Heart right ventricle (tissue), 16 donors: ENCODE measurements around the gene XIRP1. TPM values are rescaled to one million over a fixed set of nuclear protein-coding genes. Genes with fewer than 3 reads are reported as not detected.
A peak's percentile ranks its signal among the peaks of the same experiment; 100 is the strongest.

ENCODE experiments used
- ATAC-seq, 8 donors: fragments of 200-7000 bp; cut with Tn5 transposase; one replicate each; pipeline ENCODE4 v1.9.1; 2020; ENCODE audit warnings: mild to moderate bottlenecking in 8 of 8, moderate library complexity in 8 of 8, moderate number of reproducible peaks in 1 of 8
- DNase-seq, 2 donors: peaks; one replicate each; pipeline ENCODE4 v3.0.0-alpha.2; 2020
- H3K27ac ChIP-seq, 10 donors: fragments of 200-600 bp; sonication (generic) in 2 of 10; one replicate each; pipeline versions ENCODE4 v1.5.0 to v1.8.0; 2020 to 2022; ENCODE audit warnings: mild to moderate bottlenecking in 3 of 10
- H3K27me3 ChIP-seq, 7 donors: fragments of 200-600 bp; one replicate each; pipeline ENCODE4 v1.8.0; 2021 to 2022; ENCODE audit warnings: mild to moderate bottlenecking in 2 of 7
- H3K36me3 ChIP-seq, 9 donors: fragments of 200-600 bp; sonication (generic) in 1 of 9; one replicate each; pipeline versions ENCODE4 v1.5.0 to v1.8.0; 2020 to 2022; ENCODE audit warnings: mild to moderate bottlenecking in 2 of 9
- H3K4me1 ChIP-seq, 9 donors: fragments of 200-600 bp; sonication (generic) in 1 of 9; one replicate each; pipeline versions ENCODE4 v1.5.0 to v1.8.0; 2020 to 2022; ENCODE audit warnings: mild to moderate bottlenecking in 4 of 9
- H3K4me3 ChIP-seq, 10 donors: fragments of 200-600 bp; sonication (generic) in 2 of 10; one replicate each; pipeline versions ENCODE4 v1.5.0 to v1.8.0; 2020 to 2022; ENCODE audit warnings: mild to moderate bottlenecking in 7 of 10, moderate library complexity in 2 of 10
- H3K9me3 ChIP-seq, 11 donors: fragments of 200-600 bp in 10 of 11; sonication (generic) in 2 of 11; one replicate each; pipeline versions ENCODE4 v1.5.0 to v1.8.0; 2013 to 2022; ENCODE audit warnings: mild to moderate bottlenecking in 2 of 11, control low read depth in 1 of 11, moderate library complexity in 1 of 11
- WGBS, 2 donors: extraction: QIAGEN DNeasy Blood & Tissue Kit; methylation state at CpG; one replicate each; pipeline ENCODE4 v1.1.7; 2013; ENCODE audit warnings: inconsistent platforms in 1 of 2; 5-methylcytosine and 5-hydroxymethylcytosine counted together
- intact Hi-C, 10 donors: fragments of 100-400 bp; cut with DNase I; formaldehyde crosslinking; loops; one replicate each; pipeline versions ENCODE4 v1.11.1 to v1.14.2; 2022
- polyA plus RNA-seq, 2 donors: library from polyadenylated mRNA; stranded (reverse); fragments of 200-250 nt; gene quantifications; one replicate each; pipeline ENCODE4 v1.2.3, GENCODE V29; 2013
- total RNA-seq, 10 donors: library from RNA; stranded (reverse); fragmentation: NEBNext Ultra II Directional in 3 of 10; extraction: Animal tissue kit (Norgen Biotek cat#: 25700) in 3 of 10; gene quantifications; one replicate each; pipeline versions ENCODE4 v1.2.1 to v1.2.4, GENCODE V29; 2021 to 2023
- TF ChIP-seq, protein P1 (sequence below), 9 donors: fragments of 200-600 bp; sonication (generic) in 2 of 9; IDR thresholded peaks; one replicate each; pipeline versions ENCODE4 v1.5.0 to v1.8.0; 2021 to 2022; ENCODE audit warnings: antibody characterized with exemption in 9 of 9, mild to moderate bottlenecking in 5 of 9, moderate library complexity in 1 of 9
- donor health status: Arrhythmogenic right ventricular cardiomyopathy.
- donor health status: ischemic (EF 13 %, LVEDD 7.1; RV severe dilation, severe dysfunction).
- donor health status: healthy with polysubstance abuse.
- donor health status: DM: no; HTN: yes; CAD: no.
- donor health status: DM: no; HTN: no; CAD: no.
- donor health status: ischemic (EF 25% LVEDD 6.9; RV normal size, moderate dysfunction).
- donor health status: ischemic (EF 25% LVEDD 5.7; RV mildly dilated, moderate dysfunction).
- donor health status: healthy.
- donor health status: DM: yes; HTN: yes; CAD: no.
- donor health status: Ischemic cardiomyopathy.
- donor health status: ischemic (EF 35%, LVEDD 5.7; RV mildly dilated, moderate dysfunction).
- donor health status: nonischemic (EF 11% LVEDD 7.7; RV severe dilation, severe dysfunction).
- donor health status: DM: yes; HTN: yes; CAD: no.
- donor health status: PGD.
- donor health status: ischemic (EF 29% LVEDD 5.4; RV normal size, mild dysfunction).
- donor health status: nonischemic (EF 23%, LVEDD 6.1; RV moderate dilation, normal function).

Gene XIRP1
- total and polyA plus RNA-seq, 12 donors: 277 to 1,691 (median 575) TPM

DNA sequence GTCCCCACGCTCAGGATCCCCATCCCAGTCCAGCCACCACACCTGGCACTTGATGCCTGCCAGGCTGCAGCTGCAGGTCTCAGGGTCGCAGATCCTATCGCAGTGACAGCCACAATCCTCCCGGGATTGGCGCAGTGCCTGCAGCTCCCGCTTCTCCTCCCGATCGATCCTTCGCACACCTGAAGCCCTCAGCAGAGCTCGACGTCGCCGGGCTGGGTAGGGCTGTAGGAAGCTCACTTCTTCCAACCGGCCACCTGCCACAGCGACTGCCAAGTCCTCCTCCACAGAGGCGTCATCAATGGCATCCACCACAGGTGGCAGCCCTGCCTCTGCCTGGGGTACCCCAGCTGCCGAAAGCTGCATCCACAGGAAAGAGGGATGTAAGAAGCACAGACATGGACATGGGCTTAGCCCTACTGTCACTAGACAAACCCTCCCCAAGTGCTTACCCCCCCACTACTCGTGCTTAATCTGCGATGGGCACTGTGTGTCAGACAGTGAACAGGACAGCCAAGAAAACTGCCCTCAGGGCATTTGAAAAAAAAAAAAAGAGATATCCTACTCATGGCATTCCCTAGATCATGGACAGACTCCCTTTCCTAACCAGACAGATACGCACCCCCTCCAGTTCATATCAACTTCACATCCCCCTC lies 48.2 kb downstream of the XIRP1 start:
- no peak for ATAC-seq
- Histone ChIP-seq H3K4me1 (peaks cover 57 to 94% (median 75%) of the 10 kb centered on the region in 9 donors), H3K27me3 (no peaks in the 10 kb centered on the region), H3K9me3 (no peaks in the 10 kb centered on the region), H3K36me3 (peaks cover 0 to 72% (median 41%) of the 10 kb centered on the region in 9 donors), H3K27ac (no peak overlapping the region), H3K4me3 (no peak overlapping the region)
- TF ChIP-seq, protein P1, sequence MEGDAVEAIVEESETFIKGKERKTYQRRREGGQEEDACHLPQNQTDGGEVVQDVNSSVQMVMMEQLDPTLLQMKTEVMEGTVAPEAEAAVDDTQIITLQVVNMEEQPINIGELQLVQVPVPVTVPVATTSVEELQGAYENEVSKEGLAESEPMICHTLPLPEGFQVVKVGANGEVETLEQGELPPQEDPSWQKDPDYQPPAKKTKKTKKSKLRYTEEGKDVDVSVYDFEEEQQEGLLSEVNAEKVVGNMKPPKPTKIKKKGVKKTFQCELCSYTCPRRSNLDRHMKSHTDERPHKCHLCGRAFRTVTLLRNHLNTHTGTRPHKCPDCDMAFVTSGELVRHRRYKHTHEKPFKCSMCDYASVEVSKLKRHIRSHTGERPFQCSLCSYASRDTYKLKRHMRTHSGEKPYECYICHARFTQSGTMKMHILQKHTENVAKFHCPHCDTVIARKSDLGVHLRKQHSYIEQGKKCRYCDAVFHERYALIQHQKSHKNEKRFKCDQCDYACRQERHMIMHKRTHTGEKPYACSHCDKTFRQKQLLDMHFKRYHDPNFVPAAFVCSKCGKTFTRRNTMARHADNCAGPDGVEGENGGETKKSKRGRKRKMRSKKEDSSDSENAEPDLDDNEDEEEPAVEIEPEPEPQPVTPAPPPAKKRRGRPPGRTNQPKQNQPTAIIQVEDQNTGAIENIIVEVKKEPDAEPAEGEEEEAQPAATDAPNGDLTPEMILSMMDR (IDR thresholded peaks at IDR 0.05): no peak
- DNase-seq: no peak
- 89 to 91% methylated on average over 20 of the region's 20 CpGs for WGBS, 2 donors
- intact Hi-C loops: loop anchor here in 2 of 10 donors (5.0 to 10.0 kb wide), 2 partner anchors 38 to 241 kb away; partner anchors contain the start of gene SLC25A38 (in 1 of the 2)

DNA sequence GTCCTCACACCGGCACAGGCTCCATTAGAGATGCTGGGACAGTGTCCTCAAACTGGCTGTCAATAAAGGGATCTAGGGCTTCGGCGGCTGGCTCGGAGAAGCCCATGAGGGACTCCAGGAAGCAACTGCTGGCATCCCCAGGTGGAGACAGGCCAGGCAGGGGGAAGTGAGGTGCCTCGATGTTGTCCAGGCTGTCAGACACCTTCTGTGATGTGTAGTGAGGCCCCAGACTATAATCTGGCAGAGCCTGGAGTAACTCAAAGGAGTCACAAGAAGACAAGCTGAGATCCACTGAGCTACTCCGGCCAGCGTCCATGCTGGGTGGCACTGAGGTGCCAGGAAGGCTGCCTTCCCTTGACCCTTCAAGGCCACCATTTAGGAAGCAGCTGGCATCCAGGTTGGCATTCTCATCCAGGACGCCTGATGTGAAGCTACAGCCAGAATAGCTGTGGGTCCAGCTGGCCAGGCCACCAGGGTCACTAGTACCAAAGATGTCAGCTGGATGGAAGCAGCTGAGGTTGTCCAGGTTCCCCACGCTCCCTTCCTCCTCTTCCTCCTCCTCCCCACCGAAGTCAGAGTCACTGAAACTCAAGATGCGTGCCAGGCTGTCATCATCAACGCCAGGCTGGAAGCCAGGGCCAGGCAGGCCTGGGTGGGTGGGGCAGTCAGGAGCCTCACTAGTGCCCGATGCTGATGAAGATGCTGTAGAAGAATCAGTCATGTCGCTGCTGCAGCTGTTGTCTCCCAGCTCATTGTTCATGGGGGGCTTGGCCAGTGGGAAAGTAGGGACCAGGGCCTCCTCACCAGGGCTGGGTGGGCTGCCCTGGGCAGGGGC lies 49.1 kb downstream of the XIRP1 start:
- TF ChIP-seq, protein P1 (IDR thresholded peaks at IDR 0.05): no peak
- H3K9me3 ChIP-seq: no peaks in the 10 kb centered on the region
- 70 to 74% methylated on average over 14 of the region's 14 CpGs for WGBS, 2 donors
- H3K27me3 ChIP-seq: no peaks in the 10 kb centered on the region
- DNase-seq (no peak), ATAC-seq (no peak)
- intact Hi-C loops: loop anchor here in 2 of 10 donors (5.0 to 10.0 kb wide), 2 partner anchors 39 to 242 kb away; partner anchors contain the start of gene SLC25A38 (in 1 of the 2)
- peaks cover 49 to 91% (median 71%) of the 10 kb centered on the region in 9 donors for H3K4me1 ChIP-seq
- peaks cover 0 to 75% (median 41%) of the 10 kb centered on the region in 9 donors for H3K36me3 ChIP-seq
- H3K27ac ChIP-seq: peak overlapping the region in 1 of 10 donors; percentile 61
- no peak overlapping the region for H3K4me3 ChIP-seq

DNA sequence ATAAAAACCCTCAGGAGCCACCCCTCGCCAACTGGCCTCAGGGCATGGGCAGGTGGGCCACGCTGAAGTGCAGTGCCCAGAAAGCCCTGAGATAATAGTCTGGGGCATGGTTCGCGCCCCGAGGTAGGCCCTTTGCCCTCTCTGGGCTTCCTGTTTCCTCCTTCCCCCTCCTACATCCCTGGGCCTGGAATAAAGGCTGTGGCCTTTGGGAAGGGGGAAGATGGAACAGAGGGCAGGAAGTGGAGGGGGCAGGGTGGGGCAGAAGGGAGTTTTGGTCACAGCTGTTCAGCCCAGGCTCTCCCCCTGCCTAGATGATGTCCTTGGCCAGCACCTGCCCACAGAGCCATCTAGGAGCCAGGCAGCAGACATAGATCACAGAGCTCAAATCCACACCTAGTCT lies 50.3 kb downstream of the XIRP1 start:
- peak overlapping the region in 8 of 10 donors; percentile 23 to 65 (median 47) for H3K27ac ChIP-seq
- ATAC-seq (peak in 5 of 8 donors; percentile 5 to 24 (median 10)), DNase-seq (no peak)
- 46 to 74% methylated on average over 5 of the region's 5 CpGs for WGBS, 2 donors
- intact Hi-C loops: loop anchor here in 2 of 10 donors (5.0 to 10.0 kb wide), 2 partner anchors 40 to 243 kb away; partner anchors contain the start of gene SLC25A38 (in 1 of the 2)
- H3K4me1 ChIP-seq: peaks cover 42 to 79% (median 62%) of the 10 kb centered on the region in 9 donors
- TF ChIP-seq, protein P1 (IDR thresholded peaks at IDR 0.05): no peak
- no peak overlapping the region for H3K4me3 ChIP-seq
- H3K9me3 ChIP-seq: no peaks in the 10 kb centered on the region
- peaks cover 0 to 85% (median 41%) of the 10 kb centered on the region in 9 donors for H3K36me3 ChIP-seq
- H3K27me3 ChIP-seq: no peaks in the 10 kb centered on the region
